B cell (primary cell): Measurements from ENCODE around the gene RAD9A. TPM values are rescaled to one million over a fixed set of nuclear protein-coding genes. Genes with fewer than 3 reads are reported as not detected.

Experiments
- ATAC-seq: fragments of 200-7000 bp; cut with Tn5 transposase; one replicate; pipeline ENCODE4 v1.10.0; 2021; ENCODE audit warnings: low read depth, mild to moderate bottlenecking, moderate number of reproducible peaks, moderate library complexity
- CTCF ChIA-PET: fragments of 350-600 bp; sonication (Branson Sonifier 250); formaldehyde crosslinking; loops from one replicate; lab custom pipeline; 2021; ENCODE audit warnings: antibody characterized with exemption, inconsistent platforms; lab: Charles Lee
- POLR2A ChIA-PET: fragments of 350-600 bp; sonication (Branson Sonifier 250); formaldehyde crosslinking; loops from one replicate; lab custom pipeline; 2021; ENCODE audit warnings: antibody characterized with exemption; lab: Charles Lee
- DNase-seq: peaks from one replicate; pipeline ENCODE4 v3.0.0; 2013
- H2AFZ ChIP-seq: 2 replicates; pipeline ENCODE4 v1.6.1; 2012; ENCODE audit warnings: mild to moderate bottlenecking, low read depth, low read length; ENCODE audit not compliant: insufficient read depth, poor library complexity, severe bottlenecking
- H3K27ac ChIP-seq, 2 donors: 1 replicate in 1 of 2; 2 replicates in 1 of 2; pipeline ENCODE4 v1.5.1; 2012 to 2013; ENCODE audit warnings: low read length in 2 of 2, mild to moderate bottlenecking in 2 of 2, moderate library complexity in 1 of 2
- H3K27me3 ChIP-seq, 4 experiments: fragments of 200-600 bp in 1 of 4; sonication (generic) in 1 of 4; replicated peaks in 1 of 4; 1 replicate in 2 of 4; 2 replicates in 2 of 4; pipeline versions ENCODE4 v1.6.1 to v1.7.0; 2013 to 2016; ENCODE audit warnings: low read length in 3 of 4, mild to moderate bottlenecking in 2 of 4, mixed read lengths in 1 of 4, moderate library complexity in 1 of 4; ENCODE audit not compliant: insufficient read depth in 4 of 4, control insufficient read depth in 3 of 4; ENCODE audit errors: control extremely low read depth in 1 of 4
- H3K36me3 ChIP-seq, 2 experiments: replicated peaks in 1 of 2; 1 replicate in 1 of 2; 2 replicates in 1 of 2; pipeline versions ENCODE4 v1.6.1 to v1.7.1; 2013; ENCODE audit warnings: low read length in 1 of 2; ENCODE audit not compliant: insufficient read depth in 2 of 2, control insufficient read depth in 1 of 2; ENCODE audit errors: control extremely low read depth in 1 of 2, extremely low read depth in 1 of 2
- H3K4me1 ChIP-seq, 2 donors: fragments of 200-600 bp in 1 of 2; sonication (generic) in 1 of 2; 1 replicate in 1 of 2; 2 replicates in 1 of 2; pipeline versions ENCODE4 v1.5.1 to v1.6.1; 2013 to 2017; ENCODE audit warnings: low read length in 2 of 2; ENCODE audit not compliant: control insufficient read depth in 2 of 2, insufficient read depth in 2 of 2
- H3K4me2 ChIP-seq: replicated peaks from 2 replicates; pipeline ENCODE3; 2012; ENCODE audit warnings: mild to moderate bottlenecking, low read depth, low read length; ENCODE audit not compliant: poor library complexity, severe bottlenecking
- H3K4me3 ChIP-seq, 5 experiments: fragments of 200-600 bp in 1 of 5; sonication (generic) in 1 of 5; 1 replicate in 3 of 5; 2 replicates in 2 of 5; pipeline versions ENCODE4 v1.5.1 to v1.7.0; 2011 to 2016; ENCODE audit warnings: low read length in 4 of 5, mild to moderate bottlenecking in 4 of 5, low read depth in 2 of 5, control low read depth in 1 of 5, moderate library complexity in 1 of 5; ENCODE audit not compliant: insufficient read depth in 1 of 5; ENCODE audit errors: control extremely low read depth in 1 of 5, extremely low read depth in 1 of 5
- H3K79me2 ChIP-seq: fragments of 200-600 bp; sonication (generic); one replicate; pipeline ENCODE4 v1.6.0; 2016; ENCODE audit warnings: low read length; ENCODE audit not compliant: control insufficient read depth, insufficient read depth
- H3K9ac ChIP-seq: fragments of 200-600 bp; sonication (generic); 2 replicates; pipeline ENCODE4 v1.6.1; 2017; ENCODE audit warnings: mild to moderate bottlenecking, low read length, moderate library complexity
- H3K9me3 ChIP-seq, 3 donors: one replicate each; pipeline versions ENCODE4 v1.6.1 to v1.7.1; 2013; ENCODE audit warnings: low read length in 2 of 3; ENCODE audit not compliant: control insufficient read depth in 2 of 3, insufficient read depth in 1 of 3; ENCODE audit errors: control extremely low read depth in 1 of 3
- H4K20me1 ChIP-seq: 2 replicates; pipeline ENCODE4 v1.6.0; 2012; ENCODE audit warnings: mild to moderate bottlenecking, low read length; ENCODE audit not compliant: insufficient read depth, control insufficient read depth, poor library complexity, severe bottlenecking
- H3K27ac Mint-ChIP-seq: one replicate; pipeline ENCODE4 v1.8.0; 2021; ENCODE audit warnings: mixed read lengths
- H3K27me3 Mint-ChIP-seq: one replicate; pipeline ENCODE4 v1.8.0; 2021; ENCODE audit warnings: mixed read lengths
- H3K4me1 Mint-ChIP-seq: one replicate; pipeline ENCODE4 v1.8.0; 2021; ENCODE audit warnings: mixed read lengths
- H3K4me3 Mint-ChIP-seq: one replicate; pipeline ENCODE4 v1.8.0; 2021; ENCODE audit warnings: mixed read lengths
- H3K9me3 Mint-ChIP-seq: one replicate; pipeline ENCODE4 v1.8.0; 2022; ENCODE audit warnings: mixed read lengths; ENCODE audit not compliant: insufficient read depth
- EZH2 ChIP-seq: IDR thresholded peaks from 2 replicates; pipeline ENCODE4 v1.6.1; 2012; ENCODE audit warnings: borderline replicate concordance, low read depth, mild to moderate bottlenecking, moderate library complexity, low read length; ENCODE audit not compliant: insufficient read depth, poor library complexity, severe bottlenecking
- WGBS: methylation state at CpG from one replicate; pipeline ENCODE4 v1.1.5; 2013; ENCODE audit warnings: missing lambda C conversion rate; ENCODE audit not compliant: insufficient coverage; 5-methylcytosine and 5-hydroxymethylcytosine counted together
- intact Hi-C: fragments of 100-400 bp; cut with micrococcal nuclease; formaldehyde crosslinking; loops from one replicate; pipeline ENCODE4 v1.10.0; 2022
- polyA plus RNA-seq: library from polyadenylated mRNA; depleted of rRNA; stranded (reverse); fragments of >200 nt; gene quantifications from 2 replicates; pipeline ENCODE4 v1.2.3, GENCODE V29; 2012
- total RNA-seq, 2 donors: library from RNA; stranded (reverse); fragments of 120-200 nt in 1 of 2; gene quantifications; 1 replicate in 1 of 2; 2 replicates in 1 of 2; pipeline versions ENCODE4 v1.2.3 to v1.2.4, GENCODE V29; 2013 to 2022
- TF ChIP-seq, protein P1 (sequence below): fragments of 200-600 bp; IDR thresholded peaks from one replicate; pipeline ENCODE4 v1.8.0; 2022; ENCODE audit warnings: antibody characterized with exemption, mild to moderate bottlenecking

RAD9A gene
- total and polyA plus RNA-seq, 2 donors (not counting 1 experiment from before 2014, with no cell fraction given): 50.6 to 76.8 TPM

DNA sequence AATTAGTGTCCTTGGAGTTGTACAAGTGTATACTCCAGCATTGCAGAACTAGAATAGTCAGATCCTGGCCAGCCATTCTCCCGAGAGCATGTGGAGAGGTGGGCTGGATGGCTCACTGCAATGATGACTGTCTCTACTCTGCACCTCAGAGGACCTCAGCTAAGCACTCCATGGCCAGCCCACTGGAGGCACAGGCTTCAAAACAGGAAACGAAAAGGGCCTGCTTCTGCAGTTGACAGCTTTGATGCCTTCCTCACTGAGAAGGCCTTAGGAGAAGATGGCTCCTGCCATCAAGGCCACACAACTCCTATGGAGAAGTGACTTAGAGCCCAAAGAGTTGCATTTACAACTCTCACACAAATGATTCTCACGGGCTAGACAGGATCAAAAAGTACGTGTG, 47.5 kb upstream of the RAD9A start:
- no peak for TF ChIP-seq EZH2
- TF ChIP-seq, protein P1, sequence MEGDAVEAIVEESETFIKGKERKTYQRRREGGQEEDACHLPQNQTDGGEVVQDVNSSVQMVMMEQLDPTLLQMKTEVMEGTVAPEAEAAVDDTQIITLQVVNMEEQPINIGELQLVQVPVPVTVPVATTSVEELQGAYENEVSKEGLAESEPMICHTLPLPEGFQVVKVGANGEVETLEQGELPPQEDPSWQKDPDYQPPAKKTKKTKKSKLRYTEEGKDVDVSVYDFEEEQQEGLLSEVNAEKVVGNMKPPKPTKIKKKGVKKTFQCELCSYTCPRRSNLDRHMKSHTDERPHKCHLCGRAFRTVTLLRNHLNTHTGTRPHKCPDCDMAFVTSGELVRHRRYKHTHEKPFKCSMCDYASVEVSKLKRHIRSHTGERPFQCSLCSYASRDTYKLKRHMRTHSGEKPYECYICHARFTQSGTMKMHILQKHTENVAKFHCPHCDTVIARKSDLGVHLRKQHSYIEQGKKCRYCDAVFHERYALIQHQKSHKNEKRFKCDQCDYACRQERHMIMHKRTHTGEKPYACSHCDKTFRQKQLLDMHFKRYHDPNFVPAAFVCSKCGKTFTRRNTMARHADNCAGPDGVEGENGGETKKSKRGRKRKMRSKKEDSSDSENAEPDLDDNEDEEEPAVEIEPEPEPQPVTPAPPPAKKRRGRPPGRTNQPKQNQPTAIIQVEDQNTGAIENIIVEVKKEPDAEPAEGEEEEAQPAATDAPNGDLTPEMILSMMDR: no peak
- Histone ChIP-seq H3K4me1 (peaks cover 47 to 61% of the 10 kb centered on the region in 2 donors), H3K4me3 (no peak overlapping the region), H4K20me1 (no peaks in the 10 kb centered on the region), H3K27me3 (no peaks in the 10 kb centered on the region), H3K9ac (no peak overlapping the region), H2AFZ (peak overlapping the region; percentile 21), H3K27ac (peak overlapping the region; percentile 61 to 84), H3K4me2 (peak overlapping the region; percentile 49), H3K79me2 (peaks cover 27% of the 10 kb centered on the region), H3K9me3 (peaks cover 0 to 4% (median 0%) of the 10 kb centered on the region in 3 donors), H3K36me3 (no peaks in the 10 kb centered on the region)
- Mint-ChIP-seq H3K4me3 (peak overlapping the region; percentile 62), H3K4me1 (peaks cover 55% of the 10 kb centered on the region), H3K9me3 (no peaks in the 10 kb centered on the region), H3K27me3 (no peaks in the 10 kb centered on the region), H3K27ac (peak overlapping the region; percentile 88)
- peak; percentile 48 for ATAC-seq
- ChIA-PET POLR2A (interaction anchor here (0.5 to 2.7 kb wide), 9 partner anchors 9 to 452 kb away, joined by 3 to 14 read pairs (median 4); partner anchors contain the start of genes AIP, ANKRD13D, CLCF1 and POLD4), CTCF (interaction anchor here (0.6 to 39.5 kb wide), 11 partner anchors 9 to 219 kb away, joined by 3 to 2379 read pairs (median 10); partner anchors contain the start of genes CLCF1, GRK2, POLD4 and RAD9A)
- intact Hi-C loops: loop anchor here (10.0 kb wide), 1 partner anchor 229 kb away; the partner anchor contains the start of gene KDM2A
- DNase-seq: peak; percentile 53
- WGBS: 93% methylated on average over 2 of the region's 4 CpGs
